GM04504 (cell line): ENCODE measurements around the gene PTPN13.

Experiments
- DNase-seq: peaks from one replicate; pipeline ENCODE4 v3.0.0-alpha.2; 2012; ENCODE audit warnings: low read depth

PTPN13 gene

GRCh38 chr4:86587381-86588140, 6.6 kb upstream of the PTPN13 start:
- DNase-seq, result no peak

GRCh38 chr4:86592553-86593249, 1.4 kb upstream of the PTPN13 start:
- no peak for DNase-seq

DNA sequence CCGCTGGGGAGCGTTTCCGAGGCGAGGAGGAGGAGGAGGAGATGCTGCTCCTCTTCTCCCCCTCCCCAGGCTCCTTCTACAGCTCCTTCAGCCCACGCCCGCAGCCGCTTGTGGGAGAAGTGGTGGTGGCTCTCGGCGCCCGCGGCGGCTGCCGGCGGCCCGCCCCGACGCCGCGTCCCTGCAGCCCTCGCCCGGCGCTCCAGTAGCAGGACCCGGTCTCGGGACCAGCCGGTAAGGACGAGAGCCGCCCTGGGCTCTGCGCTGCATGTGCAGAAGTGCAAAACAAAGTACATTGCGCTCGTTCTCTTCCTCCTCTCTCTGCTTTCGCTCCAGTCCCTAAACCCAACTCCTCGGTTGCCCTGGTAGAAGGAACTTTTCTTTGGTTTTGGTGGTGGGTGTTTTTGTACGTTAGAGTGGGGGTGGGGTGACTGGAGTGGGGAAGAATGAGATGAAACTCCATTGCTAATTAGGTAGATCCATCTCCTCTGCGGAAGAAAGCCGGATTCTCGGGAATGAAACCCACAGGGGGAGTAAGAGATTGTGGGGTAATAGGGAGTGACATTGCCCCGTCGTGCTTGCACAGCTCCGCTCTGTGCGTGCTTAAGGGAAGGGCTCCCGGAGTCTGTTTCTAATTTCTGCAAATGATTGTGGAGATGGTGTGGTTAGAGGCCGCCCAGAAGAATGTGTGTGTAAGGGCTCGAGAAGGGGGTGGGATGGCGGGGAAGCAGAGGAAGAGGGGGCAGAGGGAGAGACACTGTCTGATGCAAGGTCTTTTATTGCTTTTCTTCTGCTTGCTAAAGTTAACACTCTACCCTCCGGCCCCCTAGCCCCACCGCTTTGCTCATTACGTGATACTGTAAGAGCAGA, 677 bp downstream of the PTPN13 start:
- peak; percentile 87 for DNase-seq

- DNase-seq, result no peak
These were observed 1.3 kb downstream of the PTPN13 start for GRCh38 chr4:86595426-86595805.

GRCh38 chr4:86596807-86597206, 2.7 kb downstream of the PTPN13 start:
- DNase-seq, result no peak

DNA sequence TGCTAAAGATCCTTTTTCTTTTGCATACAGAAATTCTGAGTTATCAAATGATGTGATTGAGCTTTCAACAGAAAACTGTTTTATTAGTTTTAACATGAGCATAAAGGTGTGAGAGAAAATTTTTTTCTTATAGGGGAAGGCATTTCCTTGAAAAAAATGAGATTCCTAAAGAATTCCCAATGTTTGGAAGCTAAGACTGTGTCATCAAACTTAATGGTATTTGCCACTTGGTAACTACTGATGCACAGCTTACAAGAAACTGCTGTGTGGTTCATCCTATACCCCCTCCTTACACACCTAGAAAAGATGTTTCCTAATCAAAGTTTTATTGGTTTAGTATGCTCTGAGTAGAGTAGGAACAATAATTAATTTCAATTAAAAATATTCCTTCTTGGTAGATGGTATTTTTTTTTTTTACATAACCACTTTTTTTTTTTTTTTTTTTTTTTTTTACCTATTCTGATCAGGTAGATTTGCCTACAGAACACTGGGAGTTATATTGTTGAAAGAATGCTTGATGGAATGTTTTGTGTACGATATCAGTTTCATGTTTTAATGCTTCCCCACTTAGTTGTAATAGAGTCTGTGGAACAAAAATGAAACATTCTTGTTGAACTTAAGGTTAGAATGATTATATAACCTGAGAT, 6.0 kb downstream of the PTPN13 start:
- DNase-seq, result no peak

DNA sequence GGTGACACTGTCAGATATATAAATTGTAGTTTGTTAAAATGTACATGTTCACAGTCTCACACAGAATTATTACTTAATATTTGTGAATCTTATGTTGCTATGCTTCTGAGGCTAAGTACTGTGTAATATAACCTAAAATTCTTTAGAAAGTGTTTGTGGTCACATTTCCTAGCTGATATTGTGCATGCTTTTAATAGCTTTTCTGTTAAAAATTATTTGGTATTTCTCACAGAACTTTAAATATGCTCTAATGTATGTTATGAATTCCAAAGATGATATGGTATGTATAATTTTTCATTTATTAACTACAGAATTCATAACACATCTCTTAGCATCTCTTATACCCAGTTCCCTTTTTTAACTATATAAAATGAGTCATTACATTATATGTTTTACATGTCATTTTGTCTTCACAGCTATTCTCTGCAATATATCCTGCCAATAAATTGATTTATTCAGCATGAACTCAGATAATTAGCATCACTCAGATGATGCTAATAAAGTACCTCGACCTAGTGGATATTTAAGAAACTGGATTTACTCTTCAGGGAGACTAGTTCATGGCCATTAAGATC, 9.3 kb downstream of the PTPN13 start:
- DNase-seq, result no peak

- DNase-seq, result no peak
These were observed 12.7 kb downstream of the PTPN13 start for GRCh38 chr4:86606809-86607208.

DNA sequence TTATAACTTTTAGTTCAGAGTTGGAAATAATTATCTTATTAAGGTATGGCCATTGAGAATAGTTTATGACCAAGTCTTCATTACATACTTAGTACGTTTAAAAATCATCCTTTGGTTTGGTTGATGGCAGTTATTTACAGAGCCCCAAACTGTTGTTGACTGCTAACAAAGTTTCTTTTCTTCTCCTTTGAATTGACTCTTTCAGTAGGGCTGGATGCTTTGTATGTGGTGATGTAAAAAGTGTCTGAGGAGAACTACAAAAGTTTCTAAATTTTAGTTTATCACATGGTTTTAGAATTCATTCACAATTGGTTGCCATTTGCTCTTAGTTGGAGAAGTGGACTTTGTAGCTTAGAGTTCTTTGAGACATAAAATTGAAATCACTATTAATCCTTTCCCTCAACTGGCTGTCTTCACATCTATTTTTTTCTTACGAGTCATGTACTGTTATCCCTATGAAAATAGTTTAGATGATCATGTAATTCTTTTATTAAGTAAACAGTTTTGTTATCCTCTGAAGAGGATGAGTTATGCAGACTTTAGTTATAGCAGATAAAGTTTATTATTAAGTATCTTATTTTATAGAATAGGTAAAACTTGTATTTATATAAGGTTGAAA, 14.8 kb downstream of the PTPN13 start:
- DNase-seq, result no peak

GRCh38 chr4:86611757-86612156, 17.6 kb downstream of the PTPN13 start:
- no peak for DNase-seq

DNA sequence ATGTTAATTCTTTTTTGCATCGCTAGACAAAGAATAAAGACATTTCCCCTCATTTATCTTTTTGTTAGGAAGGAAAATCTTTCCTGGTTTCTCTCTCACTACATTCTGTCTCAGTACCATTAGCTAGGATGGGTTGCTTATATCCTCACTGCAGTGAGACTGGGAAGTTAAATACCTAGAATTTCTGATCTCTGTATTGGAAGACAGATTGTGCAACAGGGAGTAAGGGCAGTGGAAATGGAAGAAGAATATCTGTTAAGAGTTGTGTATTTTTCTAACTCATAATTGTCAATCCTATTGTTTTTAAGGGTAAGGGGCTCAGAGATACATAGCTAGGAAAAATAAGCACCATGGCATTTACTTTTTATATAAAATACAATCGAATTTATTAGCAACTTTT, 19.6 kb downstream of the PTPN13 start:
- DNase-seq, result no peak

DNA sequence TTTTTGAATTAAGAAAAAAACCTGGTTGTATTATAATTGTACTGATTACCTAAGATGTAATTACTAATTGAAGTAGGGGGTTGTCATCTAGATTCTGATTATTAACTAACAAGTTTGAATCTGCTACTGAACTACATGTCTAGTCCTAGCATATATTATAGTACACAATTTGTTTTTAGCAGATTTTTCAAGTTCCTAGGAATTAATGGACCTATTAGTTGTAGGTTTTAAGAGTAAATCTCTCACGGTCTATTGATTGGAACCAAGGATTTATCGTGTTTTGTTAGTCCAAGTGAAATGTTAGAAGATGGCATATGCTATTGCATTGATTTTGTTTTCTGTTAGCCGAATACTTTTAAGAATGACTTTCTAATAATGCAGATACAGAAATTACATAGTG, 20.8 kb downstream of the PTPN13 start:
- no peak for DNase-seq

GRCh38 chr4:86615501-86615900, 21.4 kb downstream of the PTPN13 start:
- no peak for DNase-seq

DNA sequence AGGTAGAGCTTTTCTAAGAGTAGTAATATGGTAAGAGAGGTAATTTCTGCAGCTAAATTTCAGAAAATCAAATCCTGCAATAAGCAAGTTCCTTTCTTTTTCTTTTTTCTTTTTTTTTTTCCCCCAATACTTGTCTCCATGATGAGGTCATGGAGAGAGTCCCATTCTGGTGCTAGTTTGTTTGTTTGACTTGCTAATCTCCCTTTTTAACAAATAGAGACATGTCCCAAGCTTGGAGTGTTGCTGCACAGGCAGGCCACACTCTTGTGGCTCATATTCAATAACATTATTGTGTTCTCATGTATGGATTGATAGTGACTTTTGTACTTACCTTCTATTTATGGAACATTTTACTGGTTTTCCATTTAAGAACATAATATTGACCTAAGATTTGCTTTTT, 25.5 kb downstream of the PTPN13 start:
- no peak for DNase-seq

DNA sequence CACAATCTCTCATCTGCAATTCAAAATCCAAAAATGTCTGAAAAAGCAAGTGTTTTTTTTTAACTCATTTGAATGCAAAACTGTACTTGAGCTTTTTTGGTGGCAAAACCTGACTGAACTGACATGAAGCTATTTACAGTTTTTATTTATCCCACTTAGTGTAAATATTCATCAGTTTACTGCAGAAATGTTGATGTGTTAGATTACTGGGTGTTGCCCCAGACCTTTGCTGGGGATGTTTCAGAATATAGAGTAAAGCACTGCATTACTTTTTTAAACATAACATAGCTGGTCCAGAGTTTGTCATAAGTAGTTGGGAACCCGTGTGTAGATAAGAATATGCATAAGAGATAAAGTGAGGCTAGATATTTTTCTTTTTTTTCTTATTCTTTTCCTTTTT, 27.3 kb downstream of the PTPN13 start:
- DNase-seq, result no peak

DNA sequence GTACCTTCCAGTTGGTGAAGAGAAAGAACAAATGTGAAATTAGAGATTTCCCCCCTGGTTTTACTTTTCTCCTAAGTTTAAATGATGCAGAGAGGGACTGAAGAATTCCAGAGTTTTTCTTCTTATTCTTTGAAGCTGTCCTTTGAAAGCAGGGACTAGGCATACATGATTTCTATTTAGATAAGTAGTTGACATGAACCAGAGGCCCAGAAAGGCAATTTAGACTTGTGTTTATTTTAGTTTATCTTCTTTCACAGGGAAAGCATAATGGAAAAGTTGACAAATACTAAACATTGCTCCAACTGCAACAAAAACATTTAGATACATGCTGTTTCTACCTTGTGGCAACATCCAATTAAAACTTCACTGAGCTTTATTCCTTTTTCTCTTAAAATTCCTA, 32.0 kb downstream of the PTPN13 start:
- DNase-seq, result no peak

DNA sequence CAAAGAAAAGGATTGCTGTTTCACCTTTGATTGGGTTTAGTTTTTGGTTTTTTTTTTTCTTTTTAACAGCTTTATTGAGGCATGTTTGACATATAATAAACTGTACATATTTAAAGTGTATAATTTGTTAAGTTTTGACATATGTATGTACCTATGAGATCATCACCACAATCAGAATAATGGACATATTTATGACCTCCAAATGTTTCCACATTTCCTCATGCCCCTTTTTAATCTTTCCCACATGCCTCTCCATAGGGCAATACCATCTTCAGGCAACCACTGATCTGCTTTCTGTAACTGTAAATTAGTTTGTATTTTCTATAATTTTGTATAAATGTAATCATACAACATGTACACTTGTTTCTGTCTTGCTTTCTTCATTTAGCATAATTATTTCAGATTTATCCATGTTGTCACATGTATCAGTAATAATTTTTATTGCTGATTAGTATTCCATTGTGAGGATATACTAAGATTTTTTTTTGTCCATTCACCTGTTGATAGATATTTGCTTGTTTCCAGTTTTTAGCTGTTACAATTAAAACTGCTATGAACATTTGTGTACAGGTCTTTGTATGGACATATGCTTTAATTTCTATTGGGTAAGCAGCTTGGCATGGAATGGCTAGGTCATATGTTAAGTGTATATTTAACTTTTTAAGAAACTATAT, 33.5 kb downstream of the PTPN13 start:
- no peak for DNase-seq

DNA sequence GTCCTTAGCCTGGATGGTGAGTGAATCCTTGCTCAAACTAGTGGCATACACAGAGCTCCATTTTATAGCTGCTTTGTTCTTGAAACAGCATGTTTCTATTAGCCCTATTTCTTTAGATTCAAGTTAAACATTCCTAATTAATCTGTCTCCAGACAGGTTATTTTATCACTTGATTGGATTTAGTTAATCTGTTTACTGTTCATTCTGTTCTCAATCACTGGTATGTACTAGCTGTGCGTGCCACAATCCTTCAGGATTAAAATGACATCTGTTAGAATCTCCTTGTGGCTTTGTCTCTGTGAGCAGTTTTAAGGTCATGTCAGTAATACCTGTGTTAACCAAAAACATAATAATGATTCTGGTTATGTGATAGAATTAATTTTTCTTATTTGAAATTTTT, 36.5 kb downstream of the PTPN13 start:
- no peak for DNase-seq

DNA sequence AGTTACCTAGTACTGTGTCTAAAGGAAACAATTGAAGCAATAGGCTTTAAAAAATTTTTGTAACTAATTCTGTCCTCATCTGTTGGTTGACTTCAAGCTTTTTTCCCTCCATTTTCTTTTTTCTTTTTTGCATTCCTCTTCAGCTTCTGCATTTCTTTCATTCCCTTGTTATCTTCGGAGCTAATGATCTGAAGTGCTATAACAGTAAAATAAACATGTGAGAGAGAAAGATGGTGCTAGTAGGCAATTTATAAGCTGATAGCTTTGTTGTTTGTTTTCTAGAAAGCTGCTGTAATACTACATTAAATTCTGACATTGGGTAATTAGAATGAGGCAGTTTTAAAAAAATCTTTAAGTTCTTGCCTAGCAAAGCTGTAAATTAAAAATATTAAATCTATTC, 37.1 kb downstream of the PTPN13 start:
- DNase-seq, result no peak

DNA sequence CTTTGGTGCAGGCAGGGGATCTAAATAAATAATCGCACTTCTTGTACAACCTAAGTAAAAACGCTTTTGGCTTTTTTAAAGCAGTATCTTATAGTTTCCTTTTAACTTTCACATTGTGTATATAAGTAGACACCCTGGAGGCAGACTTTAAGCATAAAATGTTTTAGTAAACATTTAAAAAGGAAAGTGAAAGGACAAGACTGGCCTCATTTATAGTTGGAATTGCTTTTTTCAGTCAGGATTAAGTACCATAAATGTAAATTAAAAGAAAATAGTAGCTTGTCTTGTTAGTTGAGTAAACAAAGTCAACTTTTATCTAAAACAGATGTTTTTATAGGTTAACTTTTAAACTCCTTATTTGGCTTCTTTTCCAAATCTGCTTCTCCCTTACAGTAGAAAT, 39.7 kb downstream of the PTPN13 start:
- DNase-seq, result no peak

DNA sequence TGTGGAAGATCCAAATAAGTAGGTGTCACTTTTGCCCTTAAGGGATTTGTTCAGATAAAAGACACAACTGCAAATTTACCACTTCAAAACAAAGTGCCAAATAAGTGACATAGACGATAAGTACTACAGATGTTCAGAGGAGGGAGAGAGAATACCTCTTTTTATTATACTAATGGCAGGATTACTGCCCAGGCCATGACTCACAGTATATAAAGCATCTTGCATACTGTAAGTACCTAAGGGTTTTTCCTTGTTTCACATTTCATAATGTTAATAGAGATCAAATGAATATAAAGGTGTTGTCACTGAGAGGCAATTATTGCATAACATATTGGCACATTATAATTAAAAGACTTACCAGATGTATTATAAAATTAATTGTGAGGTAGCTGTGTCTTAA, 46.4 kb downstream of the PTPN13 start:
- no peak for DNase-seq
